HL-60/S4 treated with retinoic acid at 250 ng/mL for 4 days and 3 days (cell line): ENCODE measurements around the gene HRAS.

ENCODE experiments used
- in situ Hi-C: fragments of 300-500 bp; cut with MboI; formaldehyde crosslinking; loops from 2 replicates; pipeline ENCODE4 v1.7.0; 2022; ENCODE audit warnings: low sequenced_read_pairs

The HRAS gene

GRCh38 chr11:567629-568292 is 32.4 kb upstream of the HRAS start:
- in situ Hi-C loops = no loop called here

DNA sequence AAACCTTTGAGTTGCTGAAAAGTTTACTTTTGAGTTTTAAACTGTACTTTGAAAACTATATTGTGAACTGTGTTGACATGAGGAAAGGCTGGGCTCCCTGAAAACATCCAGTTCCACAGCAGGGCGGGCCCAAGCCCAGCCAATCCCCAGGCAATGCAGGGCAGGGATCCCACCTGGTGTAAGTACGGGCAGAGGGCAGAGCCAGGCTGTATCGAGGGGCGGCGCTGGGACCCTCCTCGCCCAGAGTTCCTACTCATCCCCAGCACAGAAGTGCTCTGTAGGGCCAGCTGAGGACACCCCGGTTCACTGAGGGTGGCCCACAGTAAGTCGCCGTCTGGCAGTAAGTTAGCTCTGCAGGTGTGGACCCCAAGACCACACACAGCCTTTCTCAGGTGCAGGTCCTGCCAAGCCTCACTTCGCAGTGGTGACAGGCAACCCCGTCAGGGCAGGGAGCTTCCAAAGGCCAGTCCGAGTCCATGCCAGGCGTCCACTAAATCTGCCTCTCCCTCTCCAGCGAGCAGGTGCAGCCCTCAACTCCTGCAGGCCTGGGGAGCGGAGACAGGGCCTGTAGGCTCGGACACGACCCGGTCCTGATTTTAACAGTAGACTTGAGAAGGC is 31.7 kb upstream of the HRAS start:
- in situ Hi-C loops = no loop called here

- in situ Hi-C loops = no loop called here
These were observed 30.6 kb upstream of the HRAS start for GRCh38 chr11:565921-566509.

- in situ Hi-C loops = no loop called here
These were observed 28.6 kb upstream of the HRAS start for GRCh38 chr11:563812-564578.

GRCh38 chr11:563066-563811 is 27.9 kb upstream of the HRAS start:
- in situ Hi-C loops = no loop called here

DNA sequence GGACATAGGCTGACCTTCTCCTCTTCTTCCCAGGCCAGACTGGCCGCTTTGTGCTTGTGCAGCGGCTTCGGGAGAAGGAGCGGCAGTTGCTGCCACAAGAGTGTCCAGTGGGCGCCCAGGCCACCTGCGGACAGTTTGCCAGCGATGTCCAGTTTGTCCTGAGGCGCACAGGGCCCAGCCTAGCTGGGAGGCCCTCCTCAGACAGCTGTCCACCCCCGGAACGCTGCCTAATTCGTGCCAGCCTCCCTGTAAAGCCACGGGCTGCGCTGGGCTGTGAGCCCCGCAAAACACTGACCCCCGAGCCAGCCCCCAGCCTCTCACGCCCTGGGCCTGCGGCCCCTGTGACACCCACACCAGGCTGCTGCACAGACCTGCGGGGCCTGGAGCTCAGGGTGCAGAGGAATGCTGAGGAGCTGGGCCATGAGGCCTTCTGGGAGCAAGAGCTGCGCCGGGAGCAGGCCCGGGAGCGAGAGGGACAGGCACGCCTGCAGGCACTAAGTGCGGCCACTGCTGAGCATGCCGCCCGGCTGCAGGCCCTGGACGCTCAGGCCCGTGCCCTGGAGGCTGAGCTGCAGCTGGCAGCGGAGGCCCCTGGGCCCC is 26.8 kb upstream of the HRAS start:
- in situ Hi-C loops = no loop called here

- in situ Hi-C loops = no loop called here
These were observed 26.0 kb upstream of the HRAS start for GRCh38 chr11:561148-562003.

DNA sequence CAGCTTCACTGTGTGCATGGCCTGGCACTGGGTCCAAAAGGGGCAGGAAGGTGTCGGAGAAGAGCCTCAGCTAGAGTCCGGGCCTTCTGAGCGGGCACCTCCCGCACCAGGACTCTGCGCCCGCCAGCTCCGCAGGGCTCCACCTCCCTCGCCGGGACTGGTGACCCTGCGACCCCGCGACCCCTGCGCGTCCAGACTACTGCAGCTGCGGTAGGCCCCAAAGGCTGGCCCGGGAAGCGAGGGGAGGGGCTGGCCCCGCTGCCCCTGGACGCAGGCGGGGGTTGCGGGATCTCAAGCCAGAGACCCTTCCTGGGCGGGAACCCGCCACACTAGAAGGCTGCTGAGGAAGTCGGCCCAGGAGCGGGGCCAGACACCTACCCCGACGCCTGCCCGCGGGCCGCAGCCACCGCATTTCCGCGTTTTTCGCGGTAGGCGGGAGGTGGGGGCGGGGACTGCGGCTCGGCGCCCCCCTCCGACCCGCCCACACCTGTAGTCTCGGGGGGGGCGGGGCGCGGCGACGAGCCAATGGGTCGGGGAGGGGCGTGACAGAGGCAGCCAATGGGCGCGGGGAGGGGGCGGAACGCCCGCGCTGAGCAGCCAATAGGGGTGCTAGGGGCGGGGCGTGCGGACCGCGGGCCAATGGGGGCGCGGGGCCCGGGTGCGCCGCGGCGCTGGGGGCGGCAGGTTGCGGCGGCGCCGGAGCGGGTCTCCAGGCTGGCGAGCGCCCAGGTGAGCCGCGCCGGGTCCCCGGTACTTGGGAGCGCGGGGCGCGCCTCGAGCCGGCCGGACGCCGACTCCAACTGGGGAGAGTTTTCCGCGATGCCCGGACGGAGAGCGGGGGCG is 25.1 kb upstream of the HRAS start, which contains the start of the genes LMNTD2 and RASSF7:
Gene LMNTD2, minus strand, starts transcription at position 434 of the 843 bp plus-strand sequence. Its CDS starts 22 bp downstream, at position 412.
Gene RASSF7, plus strand, starts transcription at position 666 of the 843 bp plus-strand sequence. CDS start 799 bp downstream, outside the sequence.
- in situ Hi-C loops = no loop called here

- in situ Hi-C loops = no loop called here
These were observed 24.4 kb upstream of the HRAS start for GRCh38 chr11:559712-560304.

GRCh38 chr11:559020-559620 is 23.7 kb upstream of the HRAS start:
- in situ Hi-C loops = no loop called here

GRCh38 chr11:558503-558902 is 23.1 kb upstream of the HRAS start:
- in situ Hi-C loops = no loop called here

- in situ Hi-C loops = no loop called here
These were observed 22.2 kb upstream of the HRAS start for GRCh38 chr11:557328-558132.

DNA sequence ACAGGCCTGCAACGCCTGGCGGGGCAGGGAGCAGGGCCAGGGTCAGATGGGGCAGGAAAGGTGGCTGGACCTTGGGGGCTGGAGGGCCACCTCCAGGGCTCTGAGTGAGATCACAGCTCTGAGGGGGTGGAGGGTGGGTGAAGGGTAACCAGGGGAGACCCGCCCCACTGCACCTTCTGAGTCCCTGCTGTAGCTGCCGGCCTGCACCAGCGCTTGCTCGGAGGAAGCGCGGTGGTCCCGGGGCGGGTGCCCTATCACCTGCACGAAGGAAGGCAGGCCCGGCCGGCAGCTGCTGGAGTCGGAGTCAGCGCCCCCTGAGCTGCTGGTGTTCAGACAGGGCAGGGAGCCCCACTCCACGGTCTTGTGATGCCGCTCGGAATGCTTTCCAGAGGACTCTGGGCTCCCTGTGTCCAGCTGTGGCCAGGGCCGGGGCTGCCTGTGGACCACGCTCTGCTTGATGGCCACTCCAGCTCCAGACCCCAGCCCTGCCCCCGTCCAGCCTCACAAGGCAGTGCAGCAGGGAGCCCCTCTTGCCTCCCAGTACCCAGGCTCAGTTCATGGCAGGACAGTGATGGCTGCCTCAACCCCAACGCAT is 21.4 kb upstream of the HRAS start:
- in situ Hi-C loops = no loop called here

DNA sequence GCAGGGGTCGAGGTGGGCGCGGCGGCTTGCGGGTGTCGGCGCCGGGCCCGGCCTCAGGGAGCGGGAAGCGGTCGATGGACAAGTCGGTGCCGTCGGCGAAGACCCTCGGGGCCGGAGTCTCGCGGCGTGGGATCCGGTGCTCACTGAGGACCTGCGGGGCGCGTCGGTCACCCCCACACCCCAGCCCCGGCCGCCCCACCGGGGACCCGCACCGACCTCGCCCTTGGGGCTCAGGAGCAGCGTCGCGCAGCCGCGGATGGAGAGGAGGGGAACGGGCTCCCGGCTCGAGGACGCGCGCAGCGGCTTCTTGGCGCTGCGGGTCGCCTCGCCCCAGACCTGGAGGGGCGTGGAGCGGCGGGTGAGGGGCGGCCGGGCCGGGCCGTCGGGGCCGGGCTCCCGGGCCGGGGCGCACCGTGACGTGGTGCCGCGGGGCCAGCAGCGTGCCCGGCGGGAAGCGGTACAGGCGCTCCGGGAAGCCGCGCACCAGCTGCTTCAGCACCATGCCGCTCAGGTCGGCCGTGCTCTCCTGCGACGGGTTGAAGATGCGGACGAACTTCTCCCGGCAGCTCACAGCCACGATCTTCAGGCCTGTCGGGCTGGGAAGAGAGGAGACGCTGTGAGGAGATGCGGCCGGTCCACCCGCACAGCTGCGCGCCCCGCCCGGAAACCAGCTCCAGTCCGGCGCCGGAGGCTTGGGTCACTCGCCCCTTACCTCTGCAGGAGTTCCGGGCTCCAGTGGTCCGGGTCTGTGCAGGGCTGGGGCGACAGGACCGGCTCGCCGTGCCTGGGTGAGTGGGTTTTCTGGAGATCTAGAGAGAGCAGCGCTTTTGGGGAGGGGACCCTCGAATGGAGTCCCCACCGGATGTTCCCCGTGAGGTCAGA is 20.6 kb upstream of the HRAS start:
- in situ Hi-C loops = no loop called here

DNA sequence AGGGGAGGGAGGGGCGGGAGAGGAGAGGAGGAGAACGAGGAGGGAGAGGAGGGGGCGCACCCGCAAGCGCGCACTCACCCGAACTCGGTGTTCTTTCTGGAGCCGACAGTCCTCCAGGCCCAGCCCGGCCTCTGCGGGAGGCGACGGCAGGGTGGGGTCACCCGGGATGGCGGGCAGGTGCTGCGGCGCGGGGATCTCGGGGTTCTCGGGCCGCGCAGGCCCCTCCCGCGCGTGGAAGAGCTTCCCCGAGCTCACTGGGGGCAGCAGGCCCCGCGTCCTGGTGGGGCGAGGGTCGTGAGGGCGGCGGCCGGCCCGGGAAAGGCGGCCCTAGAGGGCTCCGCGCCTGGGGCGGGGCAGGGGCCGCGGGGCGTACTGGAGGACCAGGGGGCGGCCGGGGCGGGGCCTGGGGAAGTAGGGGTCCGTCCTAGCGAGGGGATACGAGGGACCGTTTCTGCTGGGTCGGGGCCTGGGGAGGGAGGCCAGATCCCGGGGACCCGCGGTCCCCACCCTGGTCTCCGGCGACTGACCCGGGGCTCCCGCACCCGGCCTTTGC is 19.9 kb upstream of the HRAS start:
- in situ Hi-C loops = no loop called here
